HL-60 (cell line): ENCODE measurements around the gene ICA1.

Experiments used
- DNase-seq, 2 experiments: peaks; one replicate each; pipeline ENCODE4 v3.0.0-alpha.2; 2010 to 2020; ENCODE audit warnings: low read depth in 1 of 2, low spot score in 1 of 2
- H3K27ac ChIP-seq: fragments of 250-450 bp; sonication (Bioruptor Pico); replicated peaks from 2 replicates; pipeline ENCODE4 v1.5.1; 2020; ENCODE audit warnings: mild to moderate bottlenecking, moderate library complexity
- H3K27me3 ChIP-seq: fragments of 250-450 bp; sonication (Bioruptor Pico); 2 replicates; pipeline ENCODE4 v1.5.1; 2021; ENCODE audit warnings: mild to moderate bottlenecking, moderate library complexity; ENCODE audit not compliant: insufficient read depth, poor library complexity, severe bottlenecking
- H3K4me3 ChIP-seq: replicated peaks from 2 replicates; pipeline ENCODE4 v1.5.1; 2011; ENCODE audit warnings: mild to moderate bottlenecking, control low read depth, low read length; ENCODE audit not compliant: insufficient read depth
- GABPA ChIP-seq: IDR thresholded peaks from 2 replicates; pipeline ENCODE4 v1.6.1; 2012; ENCODE audit warnings: low read depth
- POLR2AphosphoS5 ChIP-seq: IDR thresholded peaks from 2 replicates; pipeline ENCODE4 v1.6.1; 2012; ENCODE audit warnings: low read depth
- SPI1 ChIP-seq: IDR thresholded peaks from 2 replicates; pipeline ENCODE4 v1.6.1; 2012; ENCODE audit warnings: low read depth, mild to moderate bottlenecking, borderline replicate concordance
- TF ChIP-seq, protein P1 (sequence below): IDR thresholded peaks from one replicate; pipeline ENCODE4 v1.5.1; 2011; ENCODE audit warnings: low read length, control low read depth, inconsistent platforms; ENCODE audit not compliant: insufficient read depth
- TF ChIP-seq, protein P2 (sequence below): IDR thresholded peaks from 2 replicates; pipeline ENCODE4 v1.6.1; 2012; ENCODE audit warnings: low read depth; ENCODE audit not compliant: insufficient replicate concordance

Gene ICA1

DNA sequence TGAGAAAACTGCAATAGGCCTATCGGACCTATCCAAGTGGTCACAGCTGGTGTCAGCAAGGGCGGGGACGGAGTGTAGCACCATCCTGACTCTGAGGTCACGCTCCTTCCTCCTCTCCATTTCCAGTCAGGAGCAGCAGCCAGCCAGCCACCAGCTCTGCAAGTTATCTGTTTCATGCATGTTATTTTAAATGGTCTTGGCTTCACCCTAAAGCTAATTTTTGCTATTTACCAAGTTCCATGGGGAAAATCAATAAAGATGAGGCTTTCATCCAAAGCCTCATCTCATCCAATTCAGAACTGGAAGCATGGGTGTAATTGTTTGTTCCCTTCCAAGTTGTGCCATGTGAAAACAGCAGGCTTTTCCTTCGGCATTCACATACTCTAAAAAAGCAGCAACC lies 49.3 kb downstream of the ICA1 start:
- Histone ChIP-seq H3K4me3 (no peak overlapping the region), H3K27me3 (no peaks in the 10 kb centered on the region), H3K27ac (no peak overlapping the region)
- no peak for DNase-seq
- TF ChIP-seq, protein P1, sequence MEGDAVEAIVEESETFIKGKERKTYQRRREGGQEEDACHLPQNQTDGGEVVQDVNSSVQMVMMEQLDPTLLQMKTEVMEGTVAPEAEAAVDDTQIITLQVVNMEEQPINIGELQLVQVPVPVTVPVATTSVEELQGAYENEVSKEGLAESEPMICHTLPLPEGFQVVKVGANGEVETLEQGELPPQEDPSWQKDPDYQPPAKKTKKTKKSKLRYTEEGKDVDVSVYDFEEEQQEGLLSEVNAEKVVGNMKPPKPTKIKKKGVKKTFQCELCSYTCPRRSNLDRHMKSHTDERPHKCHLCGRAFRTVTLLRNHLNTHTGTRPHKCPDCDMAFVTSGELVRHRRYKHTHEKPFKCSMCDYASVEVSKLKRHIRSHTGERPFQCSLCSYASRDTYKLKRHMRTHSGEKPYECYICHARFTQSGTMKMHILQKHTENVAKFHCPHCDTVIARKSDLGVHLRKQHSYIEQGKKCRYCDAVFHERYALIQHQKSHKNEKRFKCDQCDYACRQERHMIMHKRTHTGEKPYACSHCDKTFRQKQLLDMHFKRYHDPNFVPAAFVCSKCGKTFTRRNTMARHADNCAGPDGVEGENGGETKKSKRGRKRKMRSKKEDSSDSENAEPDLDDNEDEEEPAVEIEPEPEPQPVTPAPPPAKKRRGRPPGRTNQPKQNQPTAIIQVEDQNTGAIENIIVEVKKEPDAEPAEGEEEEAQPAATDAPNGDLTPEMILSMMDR: no peak
- TF ChIP-seq POLR2AphosphoS5 (no peak), SPI1 (no peak), GABPA (no peak)
- TF ChIP-seq, protein P2, sequence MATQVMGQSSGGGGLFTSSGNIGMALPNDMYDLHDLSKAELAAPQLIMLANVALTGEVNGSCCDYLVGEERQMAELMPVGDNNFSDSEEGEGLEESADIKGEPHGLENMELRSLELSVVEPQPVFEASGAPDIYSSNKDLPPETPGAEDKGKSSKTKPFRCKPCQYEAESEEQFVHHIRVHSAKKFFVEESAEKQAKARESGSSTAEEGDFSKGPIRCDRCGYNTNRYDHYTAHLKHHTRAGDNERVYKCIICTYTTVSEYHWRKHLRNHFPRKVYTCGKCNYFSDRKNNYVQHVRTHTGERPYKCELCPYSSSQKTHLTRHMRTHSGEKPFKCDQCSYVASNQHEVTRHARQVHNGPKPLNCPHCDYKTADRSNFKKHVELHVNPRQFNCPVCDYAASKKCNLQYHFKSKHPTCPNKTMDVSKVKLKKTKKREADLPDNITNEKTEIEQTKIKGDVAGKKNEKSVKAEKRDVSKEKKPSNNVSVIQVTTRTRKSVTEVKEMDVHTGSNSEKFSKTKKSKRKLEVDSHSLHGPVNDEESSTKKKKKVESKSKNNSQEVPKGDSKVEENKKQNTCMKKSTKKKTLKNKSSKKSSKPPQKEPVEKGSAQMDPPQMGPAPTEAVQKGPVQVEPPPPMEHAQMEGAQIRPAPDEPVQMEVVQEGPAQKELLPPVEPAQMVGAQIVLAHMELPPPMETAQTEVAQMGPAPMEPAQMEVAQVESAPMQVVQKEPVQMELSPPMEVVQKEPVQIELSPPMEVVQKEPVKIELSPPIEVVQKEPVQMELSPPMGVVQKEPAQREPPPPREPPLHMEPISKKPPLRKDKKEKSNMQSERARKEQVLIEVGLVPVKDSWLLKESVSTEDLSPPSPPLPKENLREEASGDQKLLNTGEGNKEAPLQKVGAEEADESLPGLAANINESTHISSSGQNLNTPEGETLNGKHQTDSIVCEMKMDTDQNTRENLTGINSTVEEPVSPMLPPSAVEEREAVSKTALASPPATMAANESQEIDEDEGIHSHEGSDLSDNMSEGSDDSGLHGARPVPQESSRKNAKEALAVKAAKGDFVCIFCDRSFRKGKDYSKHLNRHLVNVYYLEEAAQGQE: no peak

DNA sequence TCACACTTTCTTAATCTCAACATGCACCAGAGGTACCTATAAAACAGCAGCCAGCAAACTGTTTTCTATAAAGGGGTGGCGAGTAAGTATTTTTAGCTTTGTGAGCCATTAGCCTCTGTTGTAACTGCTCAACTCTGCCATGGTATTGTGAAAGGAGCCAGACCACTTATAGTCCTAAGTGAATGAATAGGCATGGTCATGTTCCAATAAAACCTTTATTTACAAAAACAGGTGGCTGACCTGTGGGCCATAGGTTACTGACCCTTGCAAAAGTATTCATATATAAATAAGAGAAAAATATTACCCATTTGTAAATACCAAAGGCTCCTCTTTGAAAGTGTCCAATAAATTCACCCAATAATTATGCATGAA lies 50.3 kb downstream of the ICA1 start:
- TF ChIP-seq POLR2AphosphoS5: no peak
- TF ChIP-seq, protein P1: no peak
- no peak for TF ChIP-seq SPI1
- TF ChIP-seq, protein P2: no peak
- TF ChIP-seq GABPA: no peak
- H3K27ac ChIP-seq: no peak overlapping the region
- H3K27me3 ChIP-seq: no peaks in the 10 kb centered on the region
- peak in 1 of 2 experiments; percentile 3 for DNase-seq
- no peak overlapping the region for H3K4me3 ChIP-seq

DNA sequence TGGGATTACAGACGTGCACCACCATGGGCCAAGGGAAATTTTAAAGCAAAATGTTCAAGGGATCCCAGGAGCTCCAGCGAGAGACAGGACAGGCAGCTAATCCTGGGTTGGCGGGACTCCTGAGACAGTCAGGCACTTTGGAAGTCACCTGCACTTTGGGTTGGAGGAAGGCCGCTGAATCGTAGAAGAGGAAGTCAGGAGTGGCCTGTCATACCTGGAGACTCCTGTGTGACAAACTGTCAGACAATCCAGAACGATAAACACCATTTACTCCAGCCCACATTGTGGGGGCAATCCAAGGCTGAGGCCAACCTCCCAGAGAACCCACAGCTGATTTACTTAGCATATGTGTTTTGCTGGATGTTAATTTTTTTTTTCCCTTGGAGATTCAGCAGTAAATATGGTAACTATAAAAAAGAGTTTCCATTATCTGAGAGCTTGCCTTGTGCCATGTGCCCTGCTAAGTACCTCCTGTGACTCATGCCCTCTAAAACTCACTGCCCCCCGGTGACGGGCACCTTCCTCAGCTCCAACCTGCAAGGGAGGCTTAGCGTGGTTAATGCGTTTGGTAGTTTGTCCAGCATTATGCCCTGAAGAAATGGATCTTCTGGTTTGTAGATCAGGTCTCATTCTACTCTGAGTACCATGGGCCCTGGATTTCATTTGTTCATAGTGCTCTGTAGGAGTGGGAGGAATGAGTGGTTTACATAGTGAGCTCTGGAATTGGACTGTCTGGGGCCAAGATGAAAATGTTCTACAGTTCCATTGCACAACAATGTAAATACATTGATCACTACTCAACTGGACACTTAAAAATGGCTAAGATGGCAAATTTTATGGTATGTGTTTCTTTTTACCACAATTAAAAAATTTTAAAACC lies 50.9 kb downstream of the ICA1 start:
- Histone ChIP-seq H3K27ac (no peak overlapping the region), H3K27me3 (no peaks in the 10 kb centered on the region), H3K4me3 (no peak overlapping the region)
- no peak for TF ChIP-seq GABPA
- TF ChIP-seq, protein P1: no peak
- no peak for TF ChIP-seq SPI1
- TF ChIP-seq, protein P2: no peak
- no peak for TF ChIP-seq POLR2AphosphoS5
- DNase-seq: no peak
